Fibroblast of peridontal ligament (primary cell): ENCODE data around the gene OGA.

Experiments used
- DNase-seq: peaks from one replicate; pipeline ENCODE4 v3.0.0-alpha.2; 2010; ENCODE audit errors: extremely low read depth

Gene OGA

GRCh38 chr10:101759309-101760247, 58.7 kb downstream of the OGA start:
- DNase-seq: no peak

- no peak for DNase-seq
Observed at GRCh38 chr10:101758858-101759257, 59.4 kb downstream of the OGA start.

- DNase-seq: no peak
Observed at GRCh38 chr10:101752241-101752640, 66.0 kb downstream of the OGA start.

GRCh38 chr10:101749047-101750016, 68.9 kb downstream of the OGA start:
- DNase-seq: no peak

GRCh38 chr10:101748496-101748895, 69.7 kb downstream of the OGA start:
- no peak for DNase-seq

- DNase-seq: no peak
Observed at GRCh38 chr10:101745074-101745696, 73.1 kb downstream of the OGA start.

- peak; percentile 2 for DNase-seq
Observed at GRCh38 chr10:101744267-101744666, 74.0 kb downstream of the OGA start.

- no peak for DNase-seq
Observed at GRCh38 chr10:101741938-101742337, 76.3 kb downstream of the OGA start.

GRCh38 chr10:101736666-101737065, 81.6 kb downstream of the OGA start:
- no peak for DNase-seq
